OCI-M2 (cell line): ENCODE results near the gene CD3D.

Experiments used
- DNase-seq: peaks from one replicate; lab custom pipeline; 2025; ENCODE audit not compliant: unreplicated experiment; lab: John Stamatoyannopoulos, UW

CD3D gene

DNA sequence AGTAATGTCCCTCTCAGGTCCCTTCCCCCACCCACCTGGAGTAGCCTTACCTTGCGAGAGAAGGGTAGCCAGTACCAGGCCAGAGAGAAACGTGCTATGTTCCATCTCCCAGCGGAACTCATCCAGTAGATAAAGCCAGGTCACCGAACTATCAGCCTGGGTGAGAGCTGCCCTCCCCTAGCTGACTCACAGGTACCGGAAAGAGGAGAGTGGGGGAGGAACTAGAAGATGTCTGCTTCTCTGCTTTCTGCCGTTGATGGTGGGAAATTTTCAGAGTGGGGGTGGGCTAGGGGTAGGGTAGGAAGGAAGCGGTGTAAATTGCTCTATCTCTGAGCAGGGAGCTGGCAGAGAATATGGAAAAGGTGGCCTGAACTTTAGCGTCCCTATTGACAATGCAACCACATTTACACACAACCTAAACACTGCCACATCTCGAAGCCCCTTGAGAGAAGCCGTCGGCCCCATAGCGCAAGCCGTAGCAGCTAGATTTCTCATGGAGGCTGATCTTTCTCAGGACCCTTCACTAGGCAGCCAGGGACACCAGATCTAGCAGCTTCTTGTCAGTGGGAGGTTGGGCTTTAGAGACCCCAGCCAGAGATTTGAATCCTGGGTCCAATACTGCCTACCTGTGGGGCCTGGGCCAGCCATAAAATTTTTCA lies at the start of gene CD3D:
Gene CD3D (minus strand): TSS at position 203 of the 659 bp plus-strand sequence. CDS start 98 bp downstream, at position 105.
- no peak for DNase-seq

DNA sequence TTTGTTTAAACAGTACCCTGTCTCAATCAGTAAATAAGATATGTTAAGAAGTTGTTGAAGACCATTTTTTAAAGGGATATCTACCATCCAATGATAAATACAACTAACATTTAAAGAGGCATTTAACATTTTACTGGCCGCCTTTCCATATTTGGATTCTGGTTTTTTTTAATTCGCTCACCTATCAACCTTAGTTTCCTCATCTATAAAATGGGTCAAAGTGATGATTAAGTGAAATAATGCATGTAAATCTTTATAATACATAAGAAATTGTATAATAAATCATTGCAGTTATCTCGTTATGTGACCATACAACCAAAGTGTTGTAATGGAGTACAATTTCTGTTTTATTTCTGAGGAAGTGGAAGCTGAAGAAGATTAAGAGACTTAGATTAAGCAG lies 41.2 kb upstream of the CD3D start:
- no peak for DNase-seq

GRCh38 chr11:118382954-118383353 lies 40.4 kb upstream of the CD3D start:
- DNase-seq: no peak

DNA sequence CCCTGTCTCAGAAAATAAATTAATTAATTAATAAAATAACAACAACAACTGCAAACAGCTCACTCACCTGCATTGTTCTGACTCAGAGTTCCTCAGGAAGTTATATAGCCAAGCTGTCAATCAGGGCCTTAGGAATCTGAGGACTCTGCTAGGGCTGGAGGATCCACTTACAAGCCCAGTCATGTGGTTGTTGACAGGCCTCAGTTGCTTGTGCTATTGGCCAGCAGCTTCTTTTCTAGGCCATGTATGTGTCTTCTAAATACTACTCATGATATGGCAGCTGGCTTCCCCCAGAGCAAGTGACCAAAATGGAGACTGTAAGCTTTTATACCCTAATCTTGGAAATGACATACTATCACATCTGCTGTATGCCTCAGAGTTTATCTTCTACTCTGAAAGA lies 38.1 kb upstream of the CD3D start:
- no peak for DNase-seq

DNA sequence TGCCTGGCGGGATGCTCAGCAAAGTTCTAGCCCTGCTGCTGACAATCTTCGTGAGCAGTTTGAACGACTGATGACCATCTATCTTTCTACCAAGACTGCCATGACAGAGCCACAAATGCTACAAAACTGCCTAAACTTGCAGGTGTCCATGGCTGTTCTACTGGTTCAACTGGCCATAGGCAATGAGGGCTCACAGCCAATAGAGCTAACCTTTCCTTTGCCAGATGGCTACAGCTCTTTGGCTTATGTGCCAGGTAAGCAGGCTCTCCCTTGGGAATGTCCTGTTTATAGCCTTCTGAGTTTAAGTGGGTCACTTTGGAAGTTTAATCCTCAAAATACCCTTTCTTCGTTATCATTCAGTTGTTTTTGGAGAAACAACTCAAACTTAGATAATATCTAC lies 37.0 kb upstream of the CD3D start:
- no peak for DNase-seq

DNA sequence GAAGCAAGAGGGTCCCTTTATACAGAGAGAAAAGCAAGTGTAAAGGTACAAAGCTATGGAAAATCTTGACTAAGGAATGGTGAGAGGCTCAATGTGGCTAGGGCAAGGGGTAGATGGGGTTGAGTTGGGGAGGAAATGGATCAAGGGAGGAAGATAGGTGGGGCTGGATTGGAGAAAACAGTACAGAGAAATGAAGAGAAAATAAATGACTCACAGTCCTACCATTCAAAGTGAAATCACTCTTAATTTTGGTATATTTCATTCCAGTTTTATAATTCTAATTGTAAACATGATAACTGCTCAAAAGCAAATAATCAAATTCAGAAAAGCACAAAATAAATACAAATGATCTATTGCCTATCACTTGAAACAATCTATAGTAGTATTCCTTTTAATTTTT lies 33.5 kb upstream of the CD3D start:
- DNase-seq: no peak

DNA sequence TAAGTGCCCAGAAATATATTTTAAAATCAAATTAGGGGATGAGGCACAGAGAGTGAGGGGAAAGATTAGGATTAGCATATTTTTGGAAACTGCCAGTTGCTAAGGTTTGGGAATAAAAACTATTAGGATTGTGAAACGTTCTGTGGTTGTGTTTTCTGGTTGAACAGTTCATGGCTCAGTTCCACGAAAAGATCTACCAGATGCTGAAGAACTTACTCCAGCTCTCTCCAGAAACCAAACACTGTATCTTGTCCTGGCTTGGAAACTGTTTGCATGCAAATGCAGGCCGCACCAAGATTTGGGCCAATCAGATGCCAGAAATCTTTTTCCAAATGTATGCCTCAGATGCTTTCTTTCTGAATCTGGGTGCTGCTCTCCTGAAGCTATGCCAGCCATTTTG lies 32.2 kb upstream of the CD3D start:
- no peak for DNase-seq

GRCh38 chr11:118373871-118374270 lies 31.4 kb upstream of the CD3D start:
- DNase-seq: no peak

DNA sequence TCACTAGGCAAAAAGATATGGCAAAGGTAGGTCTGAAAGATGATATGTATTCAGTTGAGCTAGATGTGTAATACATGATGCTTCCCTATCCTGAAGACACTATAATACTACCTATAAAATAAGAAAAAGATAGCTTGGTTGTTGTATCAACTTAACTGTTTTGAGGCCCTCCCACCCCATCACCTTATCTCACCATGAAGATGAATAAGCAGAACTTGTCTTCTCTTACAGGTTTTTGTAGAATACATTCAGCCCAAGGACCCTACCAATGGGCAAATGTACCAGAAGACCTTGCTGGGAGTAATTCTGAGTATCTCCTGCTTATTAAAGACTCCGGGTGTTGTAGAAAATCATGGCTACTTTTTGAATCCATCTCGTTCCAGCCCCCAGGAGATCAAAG lies 30.8 kb upstream of the CD3D start:
- DNase-seq: no peak

- DNase-seq: no peak
Observed at GRCh38 chr11:118370774-118371173, 28.3 kb upstream of the CD3D start.

DNA sequence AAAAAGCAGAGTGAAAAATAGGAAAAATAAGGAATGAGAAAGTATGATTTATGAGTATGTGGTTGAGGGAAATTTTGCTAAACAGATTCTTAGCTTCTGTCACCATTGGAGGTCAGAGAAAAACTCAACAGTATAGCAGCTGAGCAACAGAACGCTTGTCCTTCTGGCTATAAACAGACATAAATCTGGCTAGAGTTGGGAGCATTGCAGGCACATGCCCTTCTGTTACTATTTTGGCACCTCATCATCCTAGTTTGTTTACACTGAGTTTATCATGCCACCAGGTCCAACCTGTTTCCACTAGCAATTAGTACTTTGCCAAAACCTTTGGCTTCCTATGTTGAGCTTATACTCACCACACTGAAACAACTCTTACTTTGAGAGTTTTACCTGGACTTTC lies 23.8 kb upstream of the CD3D start:
- no peak for DNase-seq

DNA sequence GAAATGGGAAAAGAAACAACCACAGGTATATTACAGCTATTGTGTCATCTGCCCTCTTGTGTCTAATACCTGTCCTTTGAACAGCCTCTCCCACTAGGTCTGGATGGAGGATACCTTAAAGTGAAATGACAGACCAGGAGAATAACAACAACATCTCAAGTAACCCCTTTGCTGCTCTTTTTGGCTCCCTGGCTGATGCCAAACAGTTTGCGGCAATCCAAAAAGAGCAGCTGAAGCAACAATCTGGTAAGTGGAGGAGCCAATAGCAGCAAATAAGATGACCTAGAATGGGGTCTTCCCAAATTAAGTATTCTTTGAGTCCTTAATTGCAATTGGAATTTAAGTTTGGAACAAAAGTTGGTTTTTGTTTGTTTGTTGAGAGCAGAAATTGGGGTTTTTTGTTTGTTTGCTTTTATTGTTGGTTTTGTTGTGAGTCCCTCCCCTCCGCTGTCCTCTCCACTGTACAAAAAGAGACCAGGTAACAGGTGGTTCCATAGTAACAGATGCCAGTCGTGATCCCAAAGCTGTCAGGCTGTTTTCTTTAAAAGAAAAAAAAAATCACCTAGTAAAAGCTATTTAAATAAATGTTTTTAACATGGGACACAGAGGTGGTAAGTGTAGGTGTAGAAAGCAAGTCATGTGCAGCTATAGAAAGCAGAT lies 22.6 kb upstream of the CD3D start:
- no peak for DNase-seq

DNA sequence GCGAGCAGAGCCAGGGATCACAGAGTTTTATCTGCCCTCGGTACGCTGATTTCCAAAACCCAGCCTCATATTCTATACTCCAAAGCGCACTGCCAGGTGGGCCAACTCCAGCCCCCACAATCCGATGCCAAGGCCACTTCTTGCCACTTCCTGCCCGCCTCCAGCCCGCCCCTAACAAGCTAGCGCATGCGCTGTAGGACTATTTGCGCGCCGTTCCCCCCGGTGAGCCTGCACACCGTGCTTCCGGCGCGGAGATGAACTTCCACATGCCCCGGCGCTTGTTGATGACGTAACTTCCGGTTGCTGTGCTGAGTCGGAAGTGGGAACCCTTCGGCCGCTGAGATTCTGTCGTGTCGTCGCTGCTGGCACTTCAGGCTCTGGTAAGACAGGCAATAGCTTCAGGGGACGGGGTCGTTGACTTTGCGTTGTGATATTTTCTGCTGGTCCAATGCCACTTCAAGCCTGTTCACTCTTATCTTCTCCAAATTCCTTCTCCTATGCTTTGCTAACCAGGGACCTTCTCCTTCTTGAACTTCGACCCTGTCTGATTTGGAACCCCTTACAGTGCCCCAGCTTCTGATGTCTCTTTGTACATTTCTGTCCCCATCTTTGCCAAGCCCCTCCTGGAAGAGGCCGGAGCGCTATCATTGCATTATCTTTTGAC lies 16.9 kb upstream of the CD3D start, which contains the start of gene UBE4A:
Gene UBE4A (plus strand): TSS at position 306 of the 664 bp plus-strand sequence. CDS start 5,481 bp downstream, outside the sequence.
- DNase-seq: peak; percentile 47

- DNase-seq: no peak
Observed at GRCh38 chr11:118358071-118358470, 15.6 kb upstream of the CD3D start.

DNA sequence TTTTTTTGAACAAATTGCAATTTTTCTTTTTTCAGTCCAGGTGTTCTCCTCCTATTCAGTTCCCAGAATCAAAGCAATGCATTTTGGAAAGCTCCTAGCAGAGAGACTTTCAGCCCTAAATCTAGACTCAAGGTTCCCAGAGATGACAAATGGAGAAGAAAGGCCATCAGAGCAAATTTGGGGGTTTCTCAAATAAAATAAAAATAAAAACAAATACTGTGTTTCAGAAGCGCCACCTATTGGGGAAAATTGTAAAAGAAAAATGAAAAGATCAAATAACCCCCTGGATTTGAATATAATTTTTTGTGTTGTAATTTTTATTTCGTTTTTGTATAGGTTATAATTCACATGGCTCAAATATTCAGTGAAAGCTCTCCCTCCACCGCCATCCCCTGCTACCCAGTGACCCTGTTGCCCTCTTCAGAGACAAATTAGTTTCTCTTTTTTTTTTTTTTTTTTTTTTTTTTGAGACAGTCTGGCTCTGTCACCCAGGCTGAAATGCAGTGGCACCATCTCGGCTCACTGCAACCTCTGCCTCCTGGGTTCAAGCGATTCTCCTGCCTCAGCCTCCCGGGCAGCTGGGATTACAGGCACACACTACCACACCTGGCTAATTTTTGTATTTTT lies 10.7 kb upstream of the CD3D start:
- DNase-seq: no peak

- no peak for DNase-seq
Observed at GRCh38 chr11:118349475-118349874, 7.0 kb upstream of the CD3D start.

DNA sequence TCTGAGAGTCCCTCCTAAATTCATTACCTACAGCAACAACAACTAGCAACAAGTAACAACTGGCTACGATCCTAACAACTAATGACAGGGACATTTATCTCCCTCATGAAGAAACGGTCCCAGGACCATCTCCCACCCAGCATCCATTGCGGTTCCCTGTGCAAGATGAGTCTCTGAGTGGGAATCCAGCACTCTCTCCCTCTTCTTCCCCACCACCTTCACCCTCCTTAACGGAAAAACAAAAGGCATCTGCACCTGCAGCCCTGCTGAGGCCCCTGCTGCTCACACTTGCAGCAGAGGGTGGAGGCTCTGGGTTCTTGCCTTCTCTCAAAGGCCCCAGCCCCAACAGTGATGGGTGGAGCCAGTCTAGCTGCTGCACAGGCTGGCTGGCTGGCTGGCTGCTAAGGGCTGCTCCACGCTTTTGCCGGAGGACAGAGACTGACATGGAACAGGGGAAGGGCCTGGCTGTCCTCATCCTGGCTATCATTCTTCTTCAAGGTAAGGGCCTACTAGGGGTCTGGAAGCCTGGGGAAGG lies 1.5 kb upstream of the CD3D start, which contains the start of gene CD3G:
Gene CD3G (plus strand): TSS at position 364 of the 535 bp plus-strand sequence. CDS start 80 bp downstream, at position 444.
- DNase-seq: no peak

DNA sequence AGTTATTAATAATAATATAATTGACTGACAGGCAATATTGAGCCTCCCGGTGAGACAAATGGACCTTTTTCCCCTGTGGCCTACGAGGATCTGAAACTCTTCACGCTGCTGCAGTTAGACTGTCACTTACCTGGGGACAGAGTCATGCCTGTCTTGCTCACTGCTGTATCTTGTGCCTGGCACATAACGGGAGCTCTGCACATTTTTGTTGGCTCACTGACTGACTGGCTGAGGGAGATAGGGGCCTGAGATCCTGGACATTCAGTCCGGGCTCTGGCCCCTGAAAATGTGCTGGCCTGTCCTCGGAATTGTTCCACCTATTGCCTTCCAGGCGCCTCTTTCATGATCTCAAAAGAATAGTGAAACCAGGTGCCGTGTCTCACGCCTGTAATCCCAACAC lies 743 bp upstream of the CD3D start:
- no peak for DNase-seq

- DNase-seq: no peak
Observed at GRCh38 chr11:118341815-118342489, 553 bp downstream of the CD3D start.

DNA sequence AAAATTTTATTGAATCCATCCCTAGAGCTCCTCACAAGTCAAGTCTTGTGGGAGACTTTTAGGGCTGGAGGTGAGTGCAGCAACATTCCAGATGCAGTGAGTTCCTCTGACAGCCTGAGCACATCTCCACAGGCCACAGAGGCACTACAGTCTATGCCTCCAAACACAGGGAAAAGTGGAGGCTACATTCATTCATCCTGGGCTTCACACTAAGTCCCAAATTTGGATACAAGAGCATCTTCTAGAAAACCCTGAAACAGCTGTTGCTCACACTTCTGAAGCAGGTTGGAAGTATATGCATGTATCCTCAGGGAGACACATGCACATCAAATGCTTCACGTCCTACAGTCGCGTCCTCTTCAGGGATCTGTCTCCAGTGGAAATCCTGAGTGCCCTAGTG lies 1.2 kb downstream of the CD3D start:
- DNase-seq: no peak

DNA sequence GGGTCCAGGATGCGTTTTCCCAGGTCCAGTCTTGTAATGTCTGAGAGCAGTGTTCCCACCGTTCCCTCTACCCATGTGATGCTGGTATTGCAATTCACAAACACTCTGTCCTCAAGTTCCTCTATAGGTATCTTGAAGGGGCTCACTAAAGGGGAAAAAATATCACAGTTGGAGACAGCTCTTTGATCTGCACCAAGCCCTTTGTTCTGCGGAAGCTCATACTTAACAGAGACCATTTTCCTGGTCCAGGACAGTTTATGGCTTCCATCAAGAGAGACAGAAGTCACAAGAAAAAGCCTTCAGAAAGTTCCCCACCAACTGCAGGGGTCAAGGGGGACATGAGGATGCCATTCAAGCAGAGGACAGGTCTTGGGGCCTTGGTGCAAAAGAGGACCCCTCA lies 2.1 kb downstream of the CD3D start:
- no peak for DNase-seq
